ENCODE measurements around the gene ZNF136. TPM values are rescaled to one million over a fixed set of nuclear protein-coding genes. Genes with fewer than 3 reads are reported as not detected.

The ZNF136 gene
- total and polyA plus RNA-seq, 2 of the 8 experiments (the other 6 are each of a cell fraction or from before 2014, with no cell fraction given): 1.6 to 6.9 TPM

- Histone ChIP-seq H2BK5ac (ENCODE audit: low read depth, low read length) (no peak overlapping the region), H3K23me2 (ENCODE audit: low read depth, low read length) (peaks cover 6% of the 10 kb centered on the region), H2BK120ac (replicated peaks; ENCODE audit: low read depth, low read length) (no peak overlapping the region), H3K27me3 (replicated peaks in 1 of 4; ENCODE audit: control insufficient read depth in 3 of 4, extremely low read depth in 1 of 4, insufficient read depth in 3 of 4, low read length in 3 of 4) (no peaks in the 10 kb centered on the region), H3K18ac (ENCODE audit: extremely low read depth, low read length) (no peak overlapping the region), H4K20me1 (replicated peaks in 1 of 2; ENCODE audit: control insufficient read depth in 1 of 2, insufficient read depth in 2 of 2, low read length in 2 of 2) (peaks cover 2 to 4% of the 10 kb centered on the region in 2 experiments), H2BK12ac (ENCODE audit: low read depth, low read length) (no peak overlapping the region), H3K9ac (replicated peaks in 1 of 4; ENCODE audit: extremely low read depth in 1 of 4, low read depth in 3 of 4, low read length in 3 of 4) (no peak overlapping the region), H4K91ac (replicated peaks; ENCODE audit: insufficient read length, low read length) (no peak overlapping the region), H4K8ac (ENCODE audit: extremely low read depth, insufficient read depth, low read length) (no peak overlapping the region), H3K4me2 (ENCODE audit: insufficient read depth in 1 of 2, low read depth in 2 of 2, low read length in 2 of 2) (no peak overlapping the region), H3K14ac (ENCODE audit: insufficient read length) (no peak overlapping the region), H2BK20ac (ENCODE audit: low read length) (no peak overlapping the region), H3K4me1 (replicated peaks in 1 of 4; ENCODE audit: control insufficient read depth in 3 of 4, insufficient read depth in 4 of 4, low read length in 3 of 4) (peaks cover 0 to 3% (median 1%) of the 10 kb centered on the region in 4 experiments; a peak in 2 of 7 replicates), H2BK15ac (ENCODE audit: low read length) (no peak overlapping the region), H4K5ac (ENCODE audit: insufficient read length, low read depth, low read length) (no peak overlapping the region), H2AK5ac (ENCODE audit: low read depth, low read length) (no peak overlapping the region), H3K9me3 (ENCODE audit: insufficient read depth in 2 of 2, low read depth in 1 of 2, low read length in 1 of 2) (no peaks in the 10 kb centered on the region), H3K79me2 (ENCODE audit: control insufficient read depth in 1 of 2, insufficient read depth in 2 of 2, low read length in 2 of 2) (peaks cover 0 to 38% of the 10 kb centered on the region in 2 experiments; a peak in 3 of 4 replicates), H3K4ac (replicated peaks; ENCODE audit: insufficient read length, low read depth, low read length) (no peak overlapping the region), H3K23ac (ENCODE audit: insufficient read length) (no peak overlapping the region), H3K36me3 (ENCODE audit: control insufficient read depth in 2 of 4, insufficient read depth in 4 of 4, low read length in 3 of 4) (no peaks in the 10 kb centered on the region; a peak in 1 of 8 replicates), H3K27ac (ENCODE audit: low read depth, low read length) (no peak overlapping the region), H3K4me3 (ENCODE audit: extremely low read depth in 1 of 4, insufficient read depth in 2 of 4, low read depth in 3 of 4, low read length in 4 of 4) (no peak overlapping the region), H3K56ac (replicated peaks; ENCODE audit: insufficient read length, low read depth, low read length) (no peak overlapping the region), H3K79me1 (ENCODE audit: low read depth, low read length) (peaks cover 3% of the 10 kb centered on the region; the same call in 1 of the 2 replicates), H2AFZ (ENCODE audit: low read length) (no peak overlapping the region)
- DNase-seq (ENCODE audit: low read depth in 1 of 2, low spot score in 2 of 2): no peak
- no peak for FAIRE-seq
- TF ChIP-seq KDM1A (IDR thresholded peaks at IDR 0.05; ENCODE audit: borderline replicate concordance, low read length) (no peak), EGR1 (IDR thresholded peaks at IDR 0.05; ENCODE audit: borderline replicate concordance, low read depth, low read length) (no peak), RFX5 (IDR thresholded peaks at IDR 0.05; ENCODE audit: borderline replicate concordance, low read depth, low read length) (no peak), SP2 (IDR thresholded peaks at IDR 0.05; ENCODE audit: low read length) (no peak), TBP (IDR thresholded peaks at IDR 0.05; ENCODE audit: low read depth, low read length) (no peak), FOSL1 (IDR thresholded peaks at IDR 0.05; ENCODE audit: insufficient read depth, low read depth, low read length) (no peak), CHD1 (IDR thresholded peaks at IDR 0.05; ENCODE audit: low read depth, low read length) (no peak), EZH2 (IDR thresholded peaks at IDR 0.05; ENCODE audit: low read depth, low read length, severe bottlenecking) (no peak), NANOG (IDR thresholded peaks at IDR 0.05; ENCODE audit: insufficient read depth, low read depth, low read length, poor library complexity, severe bottlenecking) (no peak), RAD21 (IDR thresholded peaks at IDR 0.05 in 1 of 2, conservative IDR thresholded peaks at IDR 0.05 in 1 of 2; ENCODE audit: low read depth in 2 of 2, low read length in 2 of 2) (no peak), MAFK (IDR thresholded peaks at IDR 0.05; ENCODE audit: low read depth, low read length) (no peak), CBX5 (IDR thresholded peaks at IDR 0.05; ENCODE audit: low read depth, low read length) (no peak)
- WGBS, 2 experiments (ENCODE audit: extremely low coverage in 1 of 2, insufficient coverage in 1 of 2, insufficient read length in 1 of 2, insufficient replicate concordance in 2 of 2, low coverage in 1 of 2, low lambda C conversion rate in 2 of 2, missing lambda C conversion rate in 1 of 2): 100% methylated on average over 1 of the region's 1 CpG; no CpG with 5 or more reads in 1 of the 2 experiments
- POLR2A ChIA-PET (ENCODE audit: partially characterized antibody): no interaction called here
- CTCF ChIA-PET (ENCODE audit: partially characterized antibody): no interaction called here
Observed at GRCh38 chr19:12166626-12167025, 3.7 kb downstream of the ZNF136 start.
